OCI-LY1 (cell line): Measurements from ENCODE around the gene ATP7B.

Experiments
- EZH2 ChIP-seq: fragments of 200-600 bp; sonication (generic), shearing (Covaris generic); IDR thresholded peaks from 2 replicates; pipeline ENCODE4 v1.8.0; 2017; ENCODE audit warnings: borderline replicate concordance, mixed run types, mild to moderate bottlenecking, antibody characterized with exemption, low read length, moderate library complexity, mixed read lengths
- TF ChIP-seq, protein P1 (sequence below): fragments of 200-600 bp; sonication (generic), shearing (Covaris generic); IDR thresholded peaks from 2 replicates; pipeline ENCODE4 v1.5.1; 2017; ENCODE audit warnings: mild to moderate bottlenecking, antibody characterized with exemption, low read length, moderate library complexity, mixed read lengths

GRCh38 chr13:52006523-52007245 is 4.6 kb downstream of the ATP7B start:
- TF ChIP-seq, protein P1, sequence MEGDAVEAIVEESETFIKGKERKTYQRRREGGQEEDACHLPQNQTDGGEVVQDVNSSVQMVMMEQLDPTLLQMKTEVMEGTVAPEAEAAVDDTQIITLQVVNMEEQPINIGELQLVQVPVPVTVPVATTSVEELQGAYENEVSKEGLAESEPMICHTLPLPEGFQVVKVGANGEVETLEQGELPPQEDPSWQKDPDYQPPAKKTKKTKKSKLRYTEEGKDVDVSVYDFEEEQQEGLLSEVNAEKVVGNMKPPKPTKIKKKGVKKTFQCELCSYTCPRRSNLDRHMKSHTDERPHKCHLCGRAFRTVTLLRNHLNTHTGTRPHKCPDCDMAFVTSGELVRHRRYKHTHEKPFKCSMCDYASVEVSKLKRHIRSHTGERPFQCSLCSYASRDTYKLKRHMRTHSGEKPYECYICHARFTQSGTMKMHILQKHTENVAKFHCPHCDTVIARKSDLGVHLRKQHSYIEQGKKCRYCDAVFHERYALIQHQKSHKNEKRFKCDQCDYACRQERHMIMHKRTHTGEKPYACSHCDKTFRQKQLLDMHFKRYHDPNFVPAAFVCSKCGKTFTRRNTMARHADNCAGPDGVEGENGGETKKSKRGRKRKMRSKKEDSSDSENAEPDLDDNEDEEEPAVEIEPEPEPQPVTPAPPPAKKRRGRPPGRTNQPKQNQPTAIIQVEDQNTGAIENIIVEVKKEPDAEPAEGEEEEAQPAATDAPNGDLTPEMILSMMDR: no peak
- TF ChIP-seq EZH2: no peak
